NB4 (cell line): Measurements from ENCODE around the gene ONECUT3.
A peak's percentile ranks its signal among the peaks of the same experiment; 100 is the strongest.

ENCODE experiments used
- DNase-seq: peaks from one replicate; pipeline ENCODE4 v3.0.0; 2010; ENCODE audit warnings: low read depth
- H3K4me3 ChIP-seq: one replicate; pipeline ENCODE4 v1.5.1; 2011; ENCODE audit warnings: mild to moderate bottlenecking, low read depth, low read length, moderate library complexity
- MYC ChIP-seq: IDR thresholded peaks from 2 replicates; pipeline ENCODE4 v1.6.1; 2011; ENCODE audit warnings: low read depth, low read length
- POLR2A ChIP-seq: IDR thresholded peaks from 2 replicates; pipeline ENCODE4 v1.6.1; 2011; ENCODE audit warnings: mild to moderate bottlenecking; ENCODE audit not compliant: insufficient read length; ENCODE audit errors: extremely low read depth
- TF ChIP-seq, protein P1 (sequence below): IDR thresholded peaks from 2 replicates; pipeline ENCODE4 v1.6.1; 2011; ENCODE audit warnings: low read depth, low read length
- TF ChIP-seq, protein P2 (sequence below): IDR thresholded peaks from one replicate; pipeline ENCODE4 v1.5.1; 2012; ENCODE audit warnings: low read depth, low read length

The ONECUT3 gene

DNA sequence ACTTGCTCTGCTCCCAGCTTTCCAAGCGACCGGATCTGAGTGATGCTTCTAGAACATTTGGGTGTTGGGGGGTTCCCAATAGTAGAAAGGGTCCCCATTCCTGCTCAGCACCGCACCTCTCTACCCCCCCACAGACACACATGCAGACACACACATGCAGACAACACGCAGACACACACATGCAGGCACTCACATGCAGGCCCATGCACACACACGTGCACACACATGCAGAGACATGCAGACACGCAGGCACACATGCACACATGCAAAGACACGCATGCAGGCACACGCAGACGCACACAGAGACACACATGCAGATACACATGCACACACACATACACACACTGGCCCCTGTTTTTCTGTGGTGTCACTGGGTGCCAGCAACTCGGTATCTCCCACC is 23.8 kb downstream of the ONECUT3 start:
- DNase-seq, result no peak
- no peak overlapping the region for H3K4me3 ChIP-seq
- TF ChIP-seq, protein P1, sequence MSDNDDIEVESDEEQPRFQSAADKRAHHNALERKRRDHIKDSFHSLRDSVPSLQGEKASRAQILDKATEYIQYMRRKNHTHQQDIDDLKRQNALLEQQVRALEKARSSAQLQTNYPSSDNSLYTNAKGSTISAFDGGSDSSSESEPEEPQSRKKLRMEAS, result no peak

GRCh38 chr19:1779574-1779973 is 26.3 kb downstream of the ONECUT3 start:
- DNase-seq, result no peak
- H3K4me3 ChIP-seq, result no peak overlapping the region
- TF ChIP-seq MYC (no peak), POLR2A (no peak)
- TF ChIP-seq, protein P2, sequence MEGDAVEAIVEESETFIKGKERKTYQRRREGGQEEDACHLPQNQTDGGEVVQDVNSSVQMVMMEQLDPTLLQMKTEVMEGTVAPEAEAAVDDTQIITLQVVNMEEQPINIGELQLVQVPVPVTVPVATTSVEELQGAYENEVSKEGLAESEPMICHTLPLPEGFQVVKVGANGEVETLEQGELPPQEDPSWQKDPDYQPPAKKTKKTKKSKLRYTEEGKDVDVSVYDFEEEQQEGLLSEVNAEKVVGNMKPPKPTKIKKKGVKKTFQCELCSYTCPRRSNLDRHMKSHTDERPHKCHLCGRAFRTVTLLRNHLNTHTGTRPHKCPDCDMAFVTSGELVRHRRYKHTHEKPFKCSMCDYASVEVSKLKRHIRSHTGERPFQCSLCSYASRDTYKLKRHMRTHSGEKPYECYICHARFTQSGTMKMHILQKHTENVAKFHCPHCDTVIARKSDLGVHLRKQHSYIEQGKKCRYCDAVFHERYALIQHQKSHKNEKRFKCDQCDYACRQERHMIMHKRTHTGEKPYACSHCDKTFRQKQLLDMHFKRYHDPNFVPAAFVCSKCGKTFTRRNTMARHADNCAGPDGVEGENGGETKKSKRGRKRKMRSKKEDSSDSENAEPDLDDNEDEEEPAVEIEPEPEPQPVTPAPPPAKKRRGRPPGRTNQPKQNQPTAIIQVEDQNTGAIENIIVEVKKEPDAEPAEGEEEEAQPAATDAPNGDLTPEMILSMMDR, result no peak
- TF ChIP-seq, protein P1, result no peak

DNA sequence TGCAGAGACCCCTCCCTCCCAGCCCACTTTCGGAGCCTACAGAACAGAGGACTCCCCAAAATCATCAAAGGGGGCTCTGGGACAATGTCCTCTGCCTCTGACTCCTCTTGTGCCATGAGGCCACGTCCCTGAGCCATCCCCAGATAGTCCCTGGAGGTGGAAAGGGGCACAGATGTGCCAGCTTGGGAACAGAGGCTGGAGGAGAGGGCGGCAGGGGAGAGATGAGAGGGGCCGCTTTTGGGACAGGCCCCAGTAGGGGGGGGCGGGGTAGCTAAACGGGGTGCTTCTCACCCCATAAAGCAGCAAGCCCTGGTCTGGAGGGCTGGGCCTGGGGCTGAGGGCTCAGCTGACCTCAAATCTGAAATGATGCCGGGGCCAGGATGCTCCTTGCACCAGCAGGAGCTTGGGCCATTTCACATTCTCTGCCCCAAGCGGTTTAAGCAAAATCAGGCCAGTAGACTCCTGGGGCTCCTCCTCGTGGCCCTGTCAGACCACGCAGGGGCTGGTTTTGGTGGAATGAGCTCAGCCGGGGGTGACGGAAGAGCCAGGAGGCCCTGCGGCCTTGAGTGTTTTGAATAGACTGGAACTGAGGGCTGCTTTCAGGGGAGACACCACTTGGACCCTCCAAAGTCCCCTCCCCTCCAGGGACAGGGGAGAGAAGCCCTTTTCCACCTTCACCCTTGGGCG is 27.1 kb downstream of the ONECUT3 start:
- no peak overlapping the region for H3K4me3 ChIP-seq
- DNase-seq, result peak; percentile 29
- TF ChIP-seq, protein P2, result no peak
- TF ChIP-seq POLR2A (no peak), MYC (no peak)
- TF ChIP-seq, protein P1, result no peak

GRCh38 chr19:1782521-1782920 is 29.2 kb downstream of the ONECUT3 start:
- no peak for DNase-seq
- TF ChIP-seq, protein P1, result no peak
- TF ChIP-seq MYC (no peak), POLR2A (no peak)
- H3K4me3 ChIP-seq, result no peak overlapping the region

DNA sequence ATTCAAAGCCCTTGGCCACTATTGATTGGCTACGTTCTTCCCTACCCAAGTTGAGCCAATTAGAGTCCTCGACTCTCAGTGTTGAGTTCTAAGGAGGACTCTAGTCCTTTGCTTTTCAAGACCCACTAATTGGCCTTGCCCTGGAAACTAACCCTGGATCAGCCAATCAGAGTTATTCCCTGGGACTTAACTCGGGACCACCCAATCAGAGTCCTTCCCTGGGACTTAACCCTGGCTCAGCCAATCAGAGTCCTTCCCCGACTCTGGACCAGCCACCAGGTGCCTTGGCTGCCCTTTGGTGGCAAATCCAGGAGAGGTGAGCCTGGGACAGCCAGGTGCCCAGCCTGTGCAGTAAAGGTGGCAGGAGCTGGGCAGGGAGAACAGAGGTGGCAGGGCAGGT is 30.0 kb downstream of the ONECUT3 start:
- no peak for DNase-seq
- TF ChIP-seq, protein P1, result no peak
- TF ChIP-seq MYC (no peak), POLR2A (no peak)
- TF ChIP-seq, protein P2, result no peak
- H3K4me3 ChIP-seq, result no peak overlapping the region

DNA sequence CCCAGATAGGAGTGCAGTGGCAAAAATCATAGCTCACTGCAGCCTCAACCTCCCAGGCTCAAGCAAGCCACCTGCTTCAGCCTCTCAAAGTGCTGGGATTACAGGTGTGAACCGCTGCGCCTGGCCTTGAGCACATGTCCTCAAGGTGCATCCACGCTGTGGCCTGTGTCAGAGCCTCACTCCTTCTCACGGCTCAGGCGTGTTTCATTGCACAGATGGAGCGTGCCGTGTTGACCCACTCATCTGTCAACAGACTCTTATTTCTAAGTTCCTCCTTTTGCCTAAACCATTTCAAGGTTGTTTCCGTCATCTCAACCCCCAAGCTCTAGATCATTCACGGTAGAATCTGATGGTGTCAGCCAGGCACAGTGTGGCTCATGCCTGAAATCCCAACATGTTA is 30.6 kb downstream of the ONECUT3 start:
- DNase-seq, result peak; percentile 39
- H3K4me3 ChIP-seq, result no peak overlapping the region
- TF ChIP-seq POLR2A, result no peak
- no peak for TF ChIP-seq MYC
- TF ChIP-seq, protein P2, result no peak
- TF ChIP-seq, protein P1, result no peak

DNA sequence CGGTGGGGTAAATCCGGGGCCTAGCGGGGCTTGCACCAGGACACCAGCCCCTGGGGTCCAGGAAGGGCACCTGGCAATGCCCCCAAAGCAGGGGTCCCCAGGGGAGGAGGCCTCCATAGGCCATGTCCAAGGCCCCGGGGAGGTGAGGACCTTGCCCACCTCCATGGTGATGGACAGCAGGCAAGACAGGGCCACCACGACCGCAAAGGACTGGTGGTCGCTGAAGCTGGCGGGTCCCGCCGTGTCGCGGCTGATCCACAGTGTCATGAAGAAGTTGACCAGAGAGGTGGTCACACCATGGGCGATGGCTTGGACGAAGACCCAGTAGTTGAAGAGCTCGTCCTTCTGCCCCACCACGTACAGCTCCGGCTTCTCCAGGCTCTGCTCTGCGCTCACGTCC is 32.0 kb downstream of the ONECUT3 start:
- TF ChIP-seq, protein P2, result no peak
- TF ChIP-seq, protein P1, result no peak
- TF ChIP-seq POLR2A (no peak), MYC (no peak)
- no peak overlapping the region for H3K4me3 ChIP-seq
- DNase-seq, result no peak
